ENCODE results near the gene DACH2.

DNA sequence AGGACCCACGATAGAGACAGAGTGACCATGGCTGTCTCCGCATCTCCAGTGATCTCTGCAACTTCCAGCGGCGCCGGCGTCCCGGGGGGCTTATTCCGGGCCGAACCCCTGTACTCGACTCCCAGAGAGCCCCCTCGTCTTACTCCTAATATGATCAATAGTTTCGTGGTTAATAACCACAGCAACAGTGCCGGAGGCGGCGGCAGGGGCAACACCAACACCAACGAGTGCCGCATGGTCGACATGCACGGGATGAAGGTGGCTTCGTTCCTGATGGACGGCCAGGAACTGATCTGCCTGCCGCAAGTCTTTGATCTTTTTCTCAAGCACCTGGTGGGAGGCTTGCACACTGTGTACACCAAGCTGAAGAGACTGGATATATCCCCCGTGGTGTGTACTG, 343 bp downstream of the DACH2 start:
- TF ChIP-seq, protein P1, sequence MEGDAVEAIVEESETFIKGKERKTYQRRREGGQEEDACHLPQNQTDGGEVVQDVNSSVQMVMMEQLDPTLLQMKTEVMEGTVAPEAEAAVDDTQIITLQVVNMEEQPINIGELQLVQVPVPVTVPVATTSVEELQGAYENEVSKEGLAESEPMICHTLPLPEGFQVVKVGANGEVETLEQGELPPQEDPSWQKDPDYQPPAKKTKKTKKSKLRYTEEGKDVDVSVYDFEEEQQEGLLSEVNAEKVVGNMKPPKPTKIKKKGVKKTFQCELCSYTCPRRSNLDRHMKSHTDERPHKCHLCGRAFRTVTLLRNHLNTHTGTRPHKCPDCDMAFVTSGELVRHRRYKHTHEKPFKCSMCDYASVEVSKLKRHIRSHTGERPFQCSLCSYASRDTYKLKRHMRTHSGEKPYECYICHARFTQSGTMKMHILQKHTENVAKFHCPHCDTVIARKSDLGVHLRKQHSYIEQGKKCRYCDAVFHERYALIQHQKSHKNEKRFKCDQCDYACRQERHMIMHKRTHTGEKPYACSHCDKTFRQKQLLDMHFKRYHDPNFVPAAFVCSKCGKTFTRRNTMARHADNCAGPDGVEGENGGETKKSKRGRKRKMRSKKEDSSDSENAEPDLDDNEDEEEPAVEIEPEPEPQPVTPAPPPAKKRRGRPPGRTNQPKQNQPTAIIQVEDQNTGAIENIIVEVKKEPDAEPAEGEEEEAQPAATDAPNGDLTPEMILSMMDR (conservative IDR thresholded peaks at IDR 0.05; ENCODE audit: low read length): no peak
- no peak for TF ChIP-seq EZH2phosphoT487 (IDR thresholded peaks at IDR 0.05; ENCODE audit: borderline replicate concordance, low read depth, low read length)
